ENCODE data around the gene CASK.
"Not testable (repeated sequence)": the region's sequence is repeated elsewhere in the genome, so short reads cannot be mapped to it uniquely, and the experiment has no call there.

The CASK gene

GRCh38 chrX:41616935-41617334 lies 306.4 kb downstream of the CASK start:
- DNase-seq: no peak

GRCh38 chrX:41616255-41616654 lies 307.1 kb downstream of the CASK start:
- no peak for DNase-seq

- DNase-seq: no peak
These were observed 315.1 kb downstream of the CASK start for GRCh38 chrX:41608244-41608643.

- no peak for DNase-seq
These were observed 316.0 kb downstream of the CASK start for GRCh38 chrX:41607264-41607832.

- not testable (repeated sequence) for DNase-seq
These were observed 317.3 kb downstream of the CASK start for GRCh38 chrX:41606057-41606456.

- DNase-seq: peak; percentile 15
These were observed 318.4 kb downstream of the CASK start for GRCh38 chrX:41604766-41605543.

- DNase-seq: no peak
These were observed 319.2 kb downstream of the CASK start for GRCh38 chrX:41604177-41604576.

GRCh38 chrX:41603596-41603995 lies 319.8 kb downstream of the CASK start:
- peak; percentile 59 for DNase-seq

GRCh38 chrX:41602816-41603345 lies 320.5 kb downstream of the CASK start:
- peak; percentile 17 for DNase-seq

GRCh38 chrX:41600291-41600690 lies 323.1 kb downstream of the CASK start:
- no peak for DNase-seq

- no peak for DNase-seq
These were observed 323.8 kb downstream of the CASK start for GRCh38 chrX:41599507-41599906.

- DNase-seq: no peak
These were observed 326.8 kb downstream of the CASK start for GRCh38 chrX:41596596-41596995.

- DNase-seq: no peak
These were observed 328.7 kb downstream of the CASK start for GRCh38 chrX:41594634-41595033.

GRCh38 chrX:41591906-41592305 lies 331.4 kb downstream of the CASK start:
- DNase-seq: no peak

GRCh38 chrX:41590641-41591040 lies 332.7 kb downstream of the CASK start:
- DNase-seq: no peak

GRCh38 chrX:41589634-41590270 lies 333.6 kb downstream of the CASK start:
- no peak for DNase-seq

GRCh38 chrX:41588271-41588670 lies 335.1 kb downstream of the CASK start:
- DNase-seq: no peak

- DNase-seq: no peak
These were observed 342.8 kb downstream of the CASK start for GRCh38 chrX:41580423-41581064.

GRCh38 chrX:41563876-41564275 lies 359.5 kb downstream of the CASK start:
- no peak for DNase-seq

- peak; percentile 31 for DNase-seq
These were observed 362.3 kb downstream of the CASK start for GRCh38 chrX:41561045-41561444.

- peak; percentile 84 for DNase-seq
These were observed 363.9 kb downstream of the CASK start for GRCh38 chrX:41559235-41560052.

GRCh38 chrX:41558531-41558930 lies 364.8 kb downstream of the CASK start:
- no peak for DNase-seq

GRCh38 chrX:41556958-41557357 lies 366.4 kb downstream of the CASK start:
- DNase-seq: no peak

Measured in DMS 273 treated with DMSO at 0.1 percent for 48 hours (cell line).